HG02973 (cell line): ENCODE results near the gene C12orf75.
"Not testable (repeated sequence)": the region's sequence is repeated elsewhere in the genome, so short reads cannot be mapped to it uniquely, and the experiment has no call there.

Experiments
- ATAC-seq: cut with Tn5 transposase; IDR thresholded peaks from one replicate; pipeline ENCODE4 v1.9.1; 2021; ENCODE audit warnings: moderate library complexity; ENCODE audit not compliant: unreplicated experiment

Gene C12orf75

DNA sequence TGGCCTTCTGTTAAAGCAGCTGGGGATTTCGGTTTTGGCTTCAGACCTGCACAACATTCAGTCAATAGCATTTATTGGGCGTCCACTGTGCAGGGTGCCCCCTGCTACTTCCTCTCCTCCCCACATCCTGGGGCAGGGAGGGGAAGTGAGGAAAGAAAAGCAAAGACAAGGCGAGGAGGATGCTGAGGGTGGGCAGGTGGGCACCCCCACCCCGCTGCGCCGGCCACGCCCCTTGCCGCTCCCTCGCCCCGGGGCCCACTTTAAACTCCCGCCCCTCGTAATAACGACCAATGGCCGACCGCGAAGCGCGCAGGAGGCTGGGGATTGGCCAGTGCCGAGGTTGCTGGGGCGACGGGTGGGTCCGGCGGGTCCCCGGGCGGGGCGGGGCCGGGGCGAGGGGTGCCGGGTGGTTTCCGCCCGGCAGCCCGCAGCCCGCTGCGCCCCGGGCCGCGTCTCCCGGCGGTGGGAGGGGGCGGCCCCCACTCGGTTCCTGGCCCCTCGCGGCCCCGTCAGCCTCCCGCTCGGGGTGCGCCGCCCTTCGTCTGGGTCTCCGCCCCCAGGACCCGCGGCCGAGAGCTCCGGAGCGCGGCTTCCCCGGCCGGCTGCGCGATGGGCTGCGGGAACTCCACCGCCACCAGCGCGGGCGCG is at the start of gene C12orf75:
C12orf75 (plus strand) TSS at position 409 of the 648 bp plus-strand sequence; CDS start at position 610, 201 bp downstream.
- ATAC-seq, result peak; percentile 76

DNA sequence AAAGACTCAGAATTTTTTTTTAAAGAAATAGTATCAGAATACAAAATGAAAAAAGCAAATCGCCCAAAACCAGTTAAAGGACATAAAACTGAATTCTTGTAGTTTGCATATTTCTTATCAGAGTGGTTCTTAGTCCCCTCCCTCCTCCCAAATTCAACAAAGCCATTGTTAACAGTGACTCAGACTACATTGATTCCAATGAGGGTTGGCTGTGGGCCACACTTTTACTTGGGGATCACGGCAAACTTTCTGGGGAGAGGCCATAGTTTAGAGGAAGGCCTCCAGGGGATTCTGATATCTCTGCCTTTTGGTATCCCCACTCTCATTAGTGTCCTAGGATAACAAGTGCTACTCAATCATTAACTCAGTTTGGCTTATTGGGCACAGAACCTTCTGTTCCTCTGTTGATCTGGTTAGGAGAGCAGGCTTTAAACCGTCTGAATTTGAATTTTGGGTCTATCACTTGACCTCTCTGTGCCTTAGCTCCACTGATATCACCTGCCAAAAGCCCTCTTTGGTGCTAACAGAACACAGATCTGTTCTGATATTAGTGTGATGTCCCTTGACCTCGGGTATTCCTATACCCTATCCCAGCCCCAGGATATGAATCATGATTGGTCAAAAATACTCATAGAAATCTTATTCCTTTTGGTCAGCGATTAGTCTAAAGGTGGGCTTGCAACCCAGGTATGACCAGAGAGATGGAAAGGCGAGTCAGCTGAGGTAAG is 49.4 kb upstream of the C12orf75 start:
- ATAC-seq, result no peak

DNA sequence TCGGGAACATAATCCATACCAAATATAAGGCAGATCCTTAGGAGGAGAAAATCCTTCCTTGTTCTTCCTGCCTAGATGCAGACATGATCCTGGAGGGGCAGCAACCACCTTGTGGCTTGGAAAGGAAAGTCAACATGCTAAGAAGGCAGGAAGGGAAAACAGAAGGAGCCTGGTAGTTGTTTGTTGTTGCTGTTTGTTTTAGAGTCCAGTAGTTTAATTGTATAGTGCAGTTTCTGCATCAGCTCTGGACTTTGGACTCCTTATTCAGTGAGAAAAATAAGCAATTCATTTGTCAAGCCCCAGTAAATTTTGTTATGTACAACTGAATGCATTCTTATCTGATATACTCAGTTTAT is 48.8 kb upstream of the C12orf75 start:
- no peak for ATAC-seq

DNA sequence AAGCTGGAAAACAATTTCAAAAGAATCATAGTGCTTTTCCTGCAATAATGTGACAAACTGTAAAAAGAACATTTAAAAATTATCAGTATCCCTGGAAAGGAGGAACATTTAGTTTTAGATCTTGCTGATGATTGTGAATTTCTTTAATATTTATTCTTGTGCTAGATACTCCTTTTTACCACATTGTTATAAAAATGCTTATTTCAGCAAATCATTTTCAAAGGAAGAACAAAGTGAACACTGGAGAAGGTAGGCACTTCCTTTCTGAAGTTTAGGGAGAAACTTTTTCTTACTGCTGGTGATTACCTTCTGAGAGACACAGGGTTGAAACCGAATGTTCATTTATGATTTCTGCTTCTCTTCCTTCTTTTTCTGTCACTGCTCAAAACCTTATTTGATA is 45.1 kb upstream of the C12orf75 start:
- ATAC-seq, result no peak

DNA sequence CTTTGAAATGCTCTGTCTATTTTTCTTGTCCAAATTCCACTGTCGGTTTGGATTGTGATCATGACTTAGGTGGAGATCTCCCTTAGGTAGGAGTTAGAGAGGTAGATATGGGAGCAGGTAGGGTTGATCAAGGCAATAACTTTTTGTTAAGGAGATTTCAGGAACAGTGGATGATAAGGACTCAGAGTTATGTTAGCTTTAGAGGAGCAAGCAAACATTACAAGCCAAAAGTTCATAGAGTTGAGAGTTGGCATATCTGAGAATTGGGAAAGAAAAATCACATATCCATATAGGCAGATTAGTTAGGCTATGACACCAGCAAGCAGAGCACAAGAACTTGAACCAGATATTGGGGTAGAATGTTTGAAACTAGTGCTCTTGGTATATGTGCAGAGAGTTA is 43.1 kb upstream of the C12orf75 start:
- ATAC-seq, result no peak

DNA sequence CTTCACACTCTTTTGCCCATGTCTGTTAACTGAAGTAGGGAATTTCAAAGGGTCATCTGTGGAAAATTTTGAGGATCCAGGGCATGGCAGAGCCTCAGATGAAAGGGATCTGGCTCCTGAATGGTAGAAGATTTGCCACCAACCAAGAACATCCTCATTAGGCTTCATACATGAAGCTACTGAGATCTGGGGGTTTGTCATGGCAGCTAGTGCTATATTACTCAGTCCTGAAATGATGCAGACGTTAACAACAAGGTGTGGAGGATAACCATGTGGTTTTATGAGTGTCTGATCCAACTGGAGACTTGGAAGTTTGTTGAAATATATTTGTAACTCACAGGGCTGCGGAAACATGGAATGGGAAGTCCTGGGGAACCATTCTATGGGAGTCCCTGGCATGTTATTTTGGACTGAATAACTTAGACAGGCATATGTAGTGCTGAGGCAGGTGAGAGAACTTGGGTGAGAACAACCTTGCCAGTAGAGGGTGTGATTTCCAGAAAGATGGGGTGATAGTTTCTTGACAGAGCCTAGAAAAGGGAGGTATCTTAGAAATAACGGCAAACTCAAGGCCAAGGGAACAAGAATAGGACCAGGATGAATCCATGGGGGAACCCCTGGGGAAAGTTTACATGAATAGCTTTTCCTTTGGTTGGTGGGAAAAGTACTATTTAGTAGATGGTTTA is 42.0 kb upstream of the C12orf75 start:
- ATAC-seq, result no peak

DNA sequence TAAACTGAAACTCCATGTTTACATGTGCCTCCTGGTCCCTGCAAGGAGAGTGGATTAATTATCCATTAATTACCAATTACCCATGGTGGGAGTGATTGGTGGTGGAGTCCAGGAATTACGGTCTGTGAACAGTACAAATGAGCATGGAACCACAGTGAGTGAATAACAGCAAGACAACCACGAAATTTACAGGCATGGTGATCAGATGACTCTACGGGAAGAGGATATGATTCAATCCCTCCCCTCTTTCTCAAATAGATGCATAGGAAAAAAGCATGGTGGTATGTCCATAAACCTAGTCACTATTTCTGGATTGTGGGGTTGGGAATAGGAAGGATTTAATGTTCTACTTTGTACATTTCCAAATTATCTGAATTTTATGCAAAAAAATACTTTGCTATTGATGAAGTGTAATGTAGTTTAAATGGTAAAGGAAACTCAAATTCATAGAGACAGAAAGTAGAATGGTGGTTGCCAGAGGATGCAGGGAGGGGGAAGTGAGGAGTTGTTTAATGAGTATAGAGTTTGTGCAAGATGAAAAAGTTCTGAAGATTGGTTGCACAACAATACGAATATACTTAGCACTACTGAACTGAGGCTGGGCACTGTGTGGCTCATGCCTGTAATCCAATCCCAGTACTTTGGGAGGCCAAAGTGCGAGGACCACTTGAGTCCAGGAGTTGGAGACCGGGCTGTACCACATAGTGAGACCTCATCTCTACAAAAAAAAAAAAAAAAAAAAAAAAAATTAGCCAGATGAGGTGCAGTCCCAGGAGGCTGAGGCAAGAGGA is 41.2 kb upstream of the C12orf75 start:
- no peak for ATAC-seq

DNA sequence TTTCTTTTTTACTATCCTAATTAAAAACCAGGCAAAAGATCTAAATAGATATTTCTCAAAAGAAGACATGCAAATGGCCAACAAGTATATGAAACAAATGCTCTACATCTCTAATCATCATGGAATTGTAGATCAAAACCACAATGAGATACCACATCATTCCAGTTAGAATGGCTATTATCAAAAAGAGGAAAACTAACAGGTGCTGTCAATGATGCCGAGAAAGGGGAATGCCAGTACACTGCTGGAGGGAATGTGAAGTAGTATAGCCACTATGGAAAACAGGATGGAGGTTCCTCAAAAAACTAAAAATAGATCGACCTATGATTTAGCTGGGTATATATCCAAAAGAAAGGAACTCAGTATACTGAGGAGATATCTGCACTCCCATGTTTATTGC is 39.0 kb upstream of the C12orf75 start:
- ATAC-seq, result no peak

DNA sequence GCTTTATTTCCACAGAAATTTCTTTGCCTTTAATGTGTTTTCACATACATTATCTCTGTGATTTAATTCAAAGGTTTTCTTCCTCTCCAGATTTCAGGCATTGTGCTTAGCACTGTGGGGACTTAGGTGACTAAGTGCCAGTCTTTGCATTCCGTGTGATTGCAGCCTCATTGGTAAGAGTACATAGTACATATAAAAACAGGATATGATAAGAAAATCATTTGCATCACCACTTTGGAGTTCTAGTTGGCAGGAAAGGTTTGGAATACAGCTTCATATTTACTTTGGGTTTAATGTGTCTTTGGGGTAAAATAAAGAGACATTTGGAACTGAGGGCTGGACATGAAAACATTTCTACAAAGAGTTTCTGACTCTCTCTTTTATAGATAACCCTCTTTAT is 37.8 kb upstream of the C12orf75 start:
- no peak for ATAC-seq

DNA sequence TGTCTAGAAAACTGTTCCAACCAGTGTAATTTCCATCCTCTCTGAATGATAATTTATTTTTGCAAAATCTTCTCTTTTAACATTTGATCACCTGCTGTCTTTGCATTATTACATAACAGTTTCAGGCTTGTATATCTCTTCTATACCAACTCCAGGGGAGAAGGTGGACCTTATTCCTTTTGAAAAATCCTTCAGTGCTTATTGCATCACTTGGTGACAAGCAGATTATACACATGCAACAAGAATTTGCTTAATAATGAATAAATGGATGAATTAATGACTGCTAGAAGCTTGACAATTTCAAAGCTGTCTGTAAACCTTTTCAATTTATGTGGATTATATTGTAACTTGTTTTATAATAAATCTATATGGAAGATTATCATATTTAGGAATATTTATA is 37.3 kb upstream of the C12orf75 start:
- no peak for ATAC-seq

DNA sequence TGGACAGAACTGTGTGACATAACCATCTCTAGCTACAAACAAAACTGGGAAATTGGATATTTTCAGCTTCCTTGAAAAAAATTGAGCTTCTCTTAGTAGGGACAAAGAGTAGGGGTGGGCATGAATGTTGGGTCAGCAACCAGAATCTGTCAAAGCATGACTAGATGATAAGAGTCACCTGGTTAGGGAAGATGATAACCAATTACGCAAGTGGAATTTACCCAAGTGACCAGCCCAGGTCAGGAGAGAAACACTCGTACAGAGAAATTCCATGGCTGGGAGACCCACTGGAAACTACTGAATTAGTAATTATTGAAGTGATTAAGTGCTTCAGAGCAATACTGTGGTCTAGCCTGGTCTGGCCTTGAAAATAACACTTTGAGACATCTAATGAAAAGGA is 36.3 kb upstream of the C12orf75 start:
- ATAC-seq, result no peak

DNA sequence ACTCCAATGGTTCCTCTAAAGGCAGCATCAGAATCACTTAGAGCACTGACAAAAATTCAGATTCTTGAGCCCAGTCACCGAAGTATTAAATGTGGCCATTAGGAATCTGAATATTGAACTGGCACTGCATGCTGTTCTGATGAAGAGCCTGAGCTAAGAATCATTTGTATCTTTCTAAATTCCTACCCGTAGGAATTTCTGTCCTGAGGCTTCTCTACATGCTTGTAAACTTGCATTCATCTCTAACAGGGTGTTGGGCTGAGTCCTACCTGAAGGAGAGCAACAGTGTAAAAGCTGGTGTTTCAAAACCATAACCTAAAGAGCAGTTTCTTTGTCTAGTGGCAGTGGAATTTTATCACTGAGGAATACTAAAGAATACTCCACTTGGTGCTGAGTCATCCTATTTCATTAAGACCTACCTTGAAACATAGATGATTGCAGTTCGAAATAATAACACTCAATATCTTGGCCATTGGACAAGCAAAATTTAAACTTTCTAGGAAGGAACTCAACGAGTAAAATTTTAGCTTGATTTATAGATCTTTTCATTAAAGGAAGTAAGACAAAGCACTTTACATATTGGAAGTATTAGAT is 35.5 kb upstream of the C12orf75 start:
- ATAC-seq, result no peak

DNA sequence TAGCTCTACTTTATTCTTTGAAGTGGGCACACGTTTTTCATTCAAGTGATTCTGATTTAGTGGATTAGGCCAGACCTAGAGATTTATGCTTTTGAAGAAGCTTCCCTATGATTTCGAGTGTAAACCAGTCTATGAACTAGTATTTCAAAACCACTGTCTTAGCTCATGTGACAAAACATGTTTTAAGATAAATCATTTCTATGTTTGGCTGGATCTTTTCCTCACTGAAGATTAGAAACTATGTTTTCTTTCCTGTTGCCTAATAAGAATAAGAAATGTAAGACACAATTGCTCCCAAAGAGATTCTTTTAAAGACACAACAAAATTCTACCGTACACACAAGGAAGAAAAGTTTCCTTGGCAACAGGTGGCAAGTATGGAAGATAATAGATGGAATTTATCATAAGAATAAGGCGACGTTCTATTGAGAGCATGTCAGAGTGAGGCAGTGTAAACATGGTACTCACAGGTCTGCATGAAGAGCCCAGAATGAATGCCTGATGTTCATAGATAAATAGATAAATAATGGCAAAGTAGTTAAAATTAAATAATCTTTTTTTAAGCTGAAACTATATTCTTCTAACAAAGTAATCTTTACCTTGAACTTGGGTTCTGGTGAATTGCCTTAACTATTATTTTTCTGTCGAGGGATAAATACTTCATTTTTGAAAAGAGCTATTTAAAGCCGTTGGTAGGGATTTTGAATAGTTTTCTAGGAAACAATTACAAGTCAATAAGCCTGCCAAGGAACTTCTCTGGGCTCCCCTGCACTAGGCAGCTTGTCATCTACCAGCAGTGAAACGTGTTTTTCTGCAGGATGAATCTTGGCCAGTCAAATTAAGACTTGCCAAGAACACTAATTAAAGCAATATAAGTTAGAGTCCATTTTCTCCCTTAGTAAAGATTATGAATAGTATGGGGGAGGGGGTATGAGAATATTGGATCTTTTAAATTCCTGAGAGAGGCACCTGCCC is 34.1 kb upstream of the C12orf75 start:
- ATAC-seq, result no peak

DNA sequence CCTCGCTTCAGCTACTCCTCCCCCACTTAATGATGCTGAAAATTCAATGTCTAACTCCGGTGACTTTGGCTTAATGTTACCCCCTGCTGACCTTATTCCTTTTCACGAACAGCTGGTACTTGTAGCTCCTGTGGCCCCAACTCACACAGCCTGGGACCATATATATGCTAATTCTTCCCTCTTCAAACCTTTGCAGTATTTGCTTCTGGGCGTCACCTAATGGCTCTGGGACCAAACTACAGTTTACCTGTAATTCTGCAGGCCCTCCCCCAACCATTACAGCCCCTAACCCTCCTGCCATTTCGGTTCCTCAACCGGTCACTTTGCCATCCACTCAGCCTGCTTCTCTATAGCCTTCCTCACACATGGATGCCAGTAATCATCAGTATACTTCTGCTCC is 29.6 kb upstream of the C12orf75 start:
- ATAC-seq, result no peak

DNA sequence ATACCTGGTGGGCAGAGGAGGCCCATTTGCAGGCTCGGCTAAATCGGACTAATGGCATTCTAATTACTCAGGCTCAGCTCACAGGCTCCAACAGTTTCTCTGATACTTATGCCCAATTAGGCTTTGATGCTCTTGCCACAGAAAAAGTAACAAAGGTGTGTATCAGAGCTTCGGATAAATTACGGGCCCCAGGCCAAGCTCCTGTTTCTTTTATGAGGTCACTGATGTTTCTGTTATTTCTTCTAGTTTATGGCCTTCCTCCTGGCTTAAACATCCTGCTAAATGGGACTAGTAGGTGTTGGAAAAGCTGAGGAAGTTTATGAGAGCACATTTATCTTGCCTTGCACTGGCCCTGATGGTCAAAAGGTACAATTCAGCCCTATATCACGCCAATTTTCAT is 28.8 kb upstream of the C12orf75 start:
- ATAC-seq, result no peak

DNA sequence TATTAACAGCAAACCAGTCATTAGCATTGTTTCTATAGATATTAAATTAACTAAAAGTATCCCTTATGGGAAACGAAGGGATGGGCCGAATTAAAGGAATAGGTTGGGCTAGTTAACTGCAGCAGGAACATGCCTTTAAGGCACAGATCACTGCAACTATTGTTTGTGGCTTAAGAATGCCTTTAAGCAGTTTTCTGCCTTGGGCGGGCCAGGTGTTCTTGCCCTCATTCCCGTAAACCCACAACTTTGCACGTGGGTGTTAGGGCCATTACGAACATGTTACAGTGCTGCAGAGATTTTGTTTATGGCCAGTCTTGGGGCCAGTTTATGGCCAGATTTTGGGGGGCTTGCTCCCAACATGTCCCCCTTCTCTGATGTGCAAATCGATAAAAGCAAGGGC is 27.5 kb upstream of the C12orf75 start:
- ATAC-seq, result not testable (repeated sequence)

DNA sequence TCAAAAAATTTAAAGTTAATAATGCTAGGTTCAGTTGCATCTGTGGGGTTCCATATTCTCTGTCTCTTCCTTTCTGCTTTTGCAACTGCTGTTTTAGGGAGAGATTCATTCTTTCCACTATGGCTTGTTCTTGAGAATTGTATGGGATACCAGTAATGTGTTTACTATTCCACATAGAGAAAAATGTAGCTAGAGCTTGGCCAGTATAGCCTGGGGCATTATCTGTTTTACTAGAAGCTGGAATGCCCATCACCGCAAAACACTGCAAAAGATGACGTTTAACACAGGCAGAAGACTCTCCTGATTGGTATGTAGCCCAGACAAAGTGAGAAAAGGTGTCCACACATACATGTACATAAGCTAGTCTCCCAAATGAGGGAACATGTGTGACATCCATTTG is 25.9 kb upstream of the C12orf75 start:
- not testable (repeated sequence) for ATAC-seq

DNA sequence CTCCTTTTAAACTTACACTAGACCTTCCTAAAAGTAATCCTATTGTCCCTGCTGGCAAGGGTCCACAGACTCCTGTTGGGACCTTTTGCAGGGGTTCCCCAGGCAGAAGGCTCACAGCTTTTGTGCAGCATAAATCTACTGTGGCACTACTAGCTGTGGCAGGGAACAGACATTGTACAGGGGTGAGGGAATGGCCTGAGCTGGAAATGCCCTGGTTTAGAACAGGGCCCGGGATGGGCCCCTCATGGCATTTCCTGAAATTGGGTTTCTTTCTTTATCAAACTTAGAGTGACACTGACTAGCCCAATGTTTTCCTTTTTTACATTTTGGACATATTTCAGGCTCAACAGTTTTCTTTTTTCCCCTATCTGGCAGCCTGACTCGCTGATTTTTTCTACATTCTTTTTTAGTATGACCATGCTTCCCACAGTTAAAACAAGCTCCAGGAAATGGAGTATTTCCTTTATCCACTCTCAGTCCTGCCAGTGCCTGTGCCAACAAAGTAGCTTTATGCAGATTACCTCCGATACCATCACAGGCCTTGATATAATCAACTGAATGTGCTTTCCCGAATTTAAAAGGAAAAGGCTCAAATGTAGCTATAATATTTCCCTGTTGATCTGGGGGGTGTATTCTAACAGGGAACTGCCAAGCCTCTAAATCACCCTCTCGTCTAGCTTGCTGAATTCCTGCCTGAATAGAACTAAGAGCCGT is 22.7 kb upstream of the C12orf75 start:
- not testable (repeated sequence) for ATAC-seq

DNA sequence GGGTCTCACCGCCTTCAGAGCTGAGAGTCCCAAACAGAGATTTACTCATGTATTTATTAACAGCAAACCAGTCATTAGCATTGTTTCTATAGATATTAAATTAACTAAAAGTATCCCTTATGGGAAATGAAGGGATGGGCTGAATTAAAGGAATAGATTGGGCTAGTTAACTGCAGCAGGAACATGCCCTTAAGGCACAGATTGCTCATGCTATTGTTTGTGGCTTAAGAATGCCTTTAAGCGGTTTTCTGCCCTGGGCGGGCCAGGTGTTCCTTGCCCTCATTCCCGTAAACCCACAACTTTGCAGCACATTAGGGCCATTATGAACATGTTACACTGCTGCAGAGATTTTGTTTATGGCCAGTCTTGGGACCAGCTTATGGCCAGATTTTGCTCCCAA is 21.7 kb upstream of the C12orf75 start:
- not testable (repeated sequence) for ATAC-seq
